LNCAP (cell line): ENCODE results near the gene TBC1D8.

Source experiments
- TF ChIP-seq, protein P1 (sequence below): fragments of 450-650 bp; IDR thresholded peaks from 2 replicates; pipeline ENCODE4 v1.5.1; 2017; ENCODE audit warnings: mild to moderate bottlenecking

Gene TBC1D8

DNA sequence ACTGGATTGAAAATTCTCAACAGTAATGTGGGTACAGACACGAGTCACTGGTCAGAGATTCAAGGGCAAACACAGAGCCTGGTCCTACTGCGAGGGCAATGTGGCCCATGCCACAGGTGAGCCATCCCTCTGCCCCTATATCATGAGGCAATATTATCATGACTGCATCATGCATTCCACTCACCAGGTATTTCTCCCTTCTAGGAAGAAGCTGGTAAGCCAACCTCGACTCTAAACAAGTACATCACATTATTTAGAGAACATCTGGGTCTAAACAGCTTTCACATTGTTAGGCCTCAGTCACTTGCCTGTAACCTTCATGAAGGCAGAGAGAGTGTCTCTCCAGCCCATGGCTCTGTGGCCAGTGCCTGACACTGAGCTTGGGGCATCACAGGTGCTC is 163.6 kb downstream of the TBC1D8 start:
- TF ChIP-seq, protein P1, sequence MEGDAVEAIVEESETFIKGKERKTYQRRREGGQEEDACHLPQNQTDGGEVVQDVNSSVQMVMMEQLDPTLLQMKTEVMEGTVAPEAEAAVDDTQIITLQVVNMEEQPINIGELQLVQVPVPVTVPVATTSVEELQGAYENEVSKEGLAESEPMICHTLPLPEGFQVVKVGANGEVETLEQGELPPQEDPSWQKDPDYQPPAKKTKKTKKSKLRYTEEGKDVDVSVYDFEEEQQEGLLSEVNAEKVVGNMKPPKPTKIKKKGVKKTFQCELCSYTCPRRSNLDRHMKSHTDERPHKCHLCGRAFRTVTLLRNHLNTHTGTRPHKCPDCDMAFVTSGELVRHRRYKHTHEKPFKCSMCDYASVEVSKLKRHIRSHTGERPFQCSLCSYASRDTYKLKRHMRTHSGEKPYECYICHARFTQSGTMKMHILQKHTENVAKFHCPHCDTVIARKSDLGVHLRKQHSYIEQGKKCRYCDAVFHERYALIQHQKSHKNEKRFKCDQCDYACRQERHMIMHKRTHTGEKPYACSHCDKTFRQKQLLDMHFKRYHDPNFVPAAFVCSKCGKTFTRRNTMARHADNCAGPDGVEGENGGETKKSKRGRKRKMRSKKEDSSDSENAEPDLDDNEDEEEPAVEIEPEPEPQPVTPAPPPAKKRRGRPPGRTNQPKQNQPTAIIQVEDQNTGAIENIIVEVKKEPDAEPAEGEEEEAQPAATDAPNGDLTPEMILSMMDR, result no peak

DNA sequence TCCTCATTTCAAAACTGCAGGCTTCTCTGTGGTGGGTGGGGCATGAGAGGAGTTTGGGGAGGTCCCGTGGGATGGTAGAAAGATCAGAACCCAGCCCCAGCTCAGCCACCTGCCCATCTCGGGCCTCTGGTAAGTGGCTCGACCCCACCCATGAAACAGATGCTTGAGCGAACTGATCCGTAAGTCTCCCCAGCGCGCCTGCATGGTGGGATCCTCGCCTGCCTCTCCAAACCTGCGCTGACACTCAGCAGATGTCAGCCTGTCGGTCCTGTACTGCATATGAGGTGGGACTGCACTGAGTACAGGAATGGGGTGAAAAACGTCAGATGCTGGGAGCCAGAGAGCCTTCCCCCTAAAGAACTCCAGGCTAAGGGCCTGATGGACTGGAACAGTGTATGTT is 165.0 kb downstream of the TBC1D8 start:
- TF ChIP-seq, protein P1, result no peak

DNA sequence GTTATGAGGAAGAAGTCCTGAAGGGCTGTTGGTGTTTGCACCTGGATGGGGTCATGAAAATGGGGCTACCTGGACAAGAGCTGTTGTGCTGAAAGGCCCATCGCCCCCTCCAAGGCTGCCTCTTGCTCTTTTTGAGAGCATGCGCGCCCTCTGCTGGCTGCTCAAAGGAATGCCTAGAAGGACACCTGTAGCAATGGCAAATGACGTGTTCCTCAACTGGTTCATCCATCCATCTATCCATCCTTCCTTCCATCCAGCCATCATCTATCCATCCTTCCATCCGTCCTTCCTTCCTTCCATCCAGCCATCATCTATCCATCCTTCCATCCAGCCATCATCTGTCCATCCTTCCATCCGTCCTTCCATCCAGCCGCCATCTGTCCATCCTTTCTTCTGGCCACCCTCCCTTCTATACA is 166.3 kb downstream of the TBC1D8 start:
- TF ChIP-seq, protein P1, result peak; percentile 76

DNA sequence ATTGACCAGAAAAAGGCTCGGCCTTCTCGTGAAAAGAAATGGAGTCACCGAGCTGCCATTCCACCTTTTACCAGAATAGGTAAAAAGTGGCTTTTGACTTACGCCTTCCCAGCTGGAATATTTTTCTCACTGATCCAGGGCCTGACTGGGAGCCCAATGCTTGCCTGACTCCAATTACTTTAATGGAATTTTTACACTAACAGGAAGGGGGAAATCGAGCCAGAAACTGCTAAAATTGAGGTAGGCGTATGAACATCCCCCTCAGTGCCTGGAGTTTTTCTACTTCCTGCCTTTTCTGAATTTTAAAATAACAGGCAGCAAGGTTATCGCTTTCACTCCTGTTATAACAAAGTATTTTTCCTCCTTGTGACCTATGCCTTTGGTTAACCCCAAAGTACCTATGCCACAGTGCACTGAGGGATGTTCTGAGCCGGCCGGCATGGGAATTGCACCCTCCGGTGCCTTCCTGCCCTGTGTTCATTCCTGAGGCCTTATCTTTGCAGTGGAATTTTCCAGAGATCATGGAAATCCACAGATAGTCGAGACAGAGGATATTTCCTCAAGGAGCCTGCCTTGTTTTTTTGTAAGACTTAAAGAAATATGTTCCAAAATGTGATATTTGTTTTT is 167.4 kb downstream of the TBC1D8 start:
- TF ChIP-seq, protein P1, result no peak

DNA sequence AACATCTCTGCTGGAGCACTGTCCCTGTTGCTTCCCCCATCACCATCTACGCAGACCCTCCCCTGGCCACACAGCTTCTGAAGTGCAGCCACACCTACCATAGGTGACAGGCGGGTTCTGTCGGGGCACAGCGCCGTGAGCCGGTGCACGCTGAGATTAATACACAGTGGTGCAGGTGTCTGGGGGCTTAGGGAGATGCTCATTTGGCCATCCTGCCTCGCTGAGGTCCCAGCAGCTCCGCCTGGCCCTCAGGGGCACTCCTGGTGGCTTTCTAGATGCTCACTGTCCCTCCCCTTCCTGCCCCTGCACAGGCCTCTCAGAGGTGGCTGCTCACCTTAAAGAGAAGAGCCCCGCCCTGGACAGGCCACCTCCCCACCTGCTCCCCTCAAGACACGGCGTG is 168.0 kb downstream of the TBC1D8 start:
- TF ChIP-seq, protein P1, result no peak

DNA sequence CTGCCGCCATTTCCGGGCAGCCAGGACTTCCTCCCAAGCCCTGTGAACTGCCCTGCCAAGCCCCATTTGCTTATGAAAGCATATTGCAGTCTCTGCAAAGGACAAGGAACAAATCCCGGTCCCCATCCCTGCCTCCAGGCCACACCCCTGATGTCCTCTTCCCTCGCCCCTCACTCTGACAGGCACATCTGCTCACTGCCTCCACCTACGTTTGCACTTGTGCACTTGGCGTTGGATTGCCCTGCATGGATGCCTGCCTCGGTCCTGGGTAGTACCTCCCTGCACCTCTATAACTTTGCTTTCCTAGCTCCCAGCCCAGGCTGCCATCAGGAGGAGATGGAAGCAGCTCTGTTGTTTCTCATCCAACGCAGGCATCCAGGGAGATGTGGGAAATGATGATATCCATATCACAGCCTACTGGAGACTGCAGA is 168.7 kb downstream of the TBC1D8 start:
- TF ChIP-seq, protein P1, result no peak

DNA sequence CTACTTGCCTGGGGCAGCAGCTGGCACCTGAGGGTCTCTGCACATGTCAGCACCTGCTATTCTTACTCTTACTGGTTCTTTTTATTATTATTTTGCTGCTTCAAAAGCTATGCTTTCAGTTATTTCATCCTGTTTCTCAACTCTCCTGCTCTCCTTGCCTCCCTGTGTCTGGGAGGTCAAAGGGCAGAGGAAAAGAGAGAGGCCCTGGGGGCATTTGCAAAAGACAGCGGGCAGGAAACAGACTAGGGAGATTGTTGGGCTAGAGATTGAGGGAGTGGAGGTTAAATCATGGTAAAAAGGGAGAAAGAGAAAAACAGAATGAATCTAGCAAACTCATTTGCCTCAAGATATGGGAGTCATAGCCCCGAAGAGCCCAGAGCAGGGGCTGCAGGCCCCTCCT is 170.2 kb downstream of the TBC1D8 start:
- TF ChIP-seq, protein P1, result no peak

DNA sequence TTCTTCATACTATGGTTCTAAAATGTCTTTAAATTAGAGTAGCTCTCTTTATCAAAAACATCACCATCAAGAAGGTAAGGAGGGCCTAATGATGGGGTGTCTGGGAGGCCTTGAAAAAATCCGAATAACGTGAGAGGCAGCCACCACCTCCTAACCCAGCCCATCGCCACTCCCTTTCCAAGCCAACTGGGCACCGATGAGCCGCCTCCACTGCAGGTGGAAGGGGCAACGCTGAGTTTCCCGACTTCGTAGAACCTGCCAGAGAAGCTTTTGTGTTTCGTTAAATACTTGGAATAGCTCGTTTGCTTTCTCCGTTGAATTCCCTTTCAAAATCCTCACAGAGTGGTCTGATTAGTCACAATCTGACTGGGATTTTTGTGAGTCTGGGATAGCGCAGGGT is 171.1 kb downstream of the TBC1D8 start:
- TF ChIP-seq, protein P1, result no peak
